CD4-positive, alpha-beta T cell treated with Interleukin-17A for 1 hour (primary cell): ENCODE data around the gene METTL21C.

Source experiments
- DNase-seq: peaks from one replicate; pipeline ENCODE4 v3.0.0-alpha.2; 2020

Gene METTL21C

DNA sequence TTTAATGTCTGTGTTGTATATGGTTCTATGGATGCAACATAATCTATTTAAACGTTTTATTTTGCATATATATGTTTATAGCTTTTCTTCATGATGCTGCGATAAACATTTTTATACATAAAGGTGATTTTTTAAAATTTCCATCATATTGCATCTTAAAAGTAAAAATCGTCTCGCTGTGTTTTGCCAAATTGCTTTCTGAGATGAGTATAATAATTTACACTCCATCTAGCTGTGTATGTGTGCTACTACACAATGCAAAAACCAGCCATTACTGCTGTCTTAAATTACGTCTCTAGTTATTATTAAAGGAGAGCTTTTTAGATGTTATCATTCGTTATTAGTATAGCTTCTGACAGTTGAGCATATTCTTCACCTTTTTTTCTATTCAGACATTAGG, 37.2 kb downstream of the METTL21C start:
- DNase-seq, result no peak

DNA sequence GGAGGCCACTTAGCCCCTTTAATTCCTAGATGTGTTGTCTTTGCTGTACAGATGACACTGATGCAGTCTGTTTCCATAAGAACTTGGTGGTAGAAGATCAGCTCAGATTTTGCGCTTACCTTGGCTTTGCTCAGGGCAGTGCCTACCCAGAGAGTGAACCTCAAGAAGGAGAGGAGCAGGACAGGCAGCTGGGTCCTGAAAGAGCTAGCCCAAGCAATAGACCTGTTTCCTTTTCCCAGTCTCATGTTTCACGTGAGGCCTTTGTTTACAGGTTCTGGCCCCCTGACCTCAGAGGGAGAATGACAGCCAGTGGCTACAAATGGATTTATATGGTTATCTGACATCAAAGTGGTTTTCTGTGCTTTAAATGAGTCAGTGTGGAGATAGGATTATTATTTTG, 40.1 kb downstream of the METTL21C start:
- no peak for DNase-seq

DNA sequence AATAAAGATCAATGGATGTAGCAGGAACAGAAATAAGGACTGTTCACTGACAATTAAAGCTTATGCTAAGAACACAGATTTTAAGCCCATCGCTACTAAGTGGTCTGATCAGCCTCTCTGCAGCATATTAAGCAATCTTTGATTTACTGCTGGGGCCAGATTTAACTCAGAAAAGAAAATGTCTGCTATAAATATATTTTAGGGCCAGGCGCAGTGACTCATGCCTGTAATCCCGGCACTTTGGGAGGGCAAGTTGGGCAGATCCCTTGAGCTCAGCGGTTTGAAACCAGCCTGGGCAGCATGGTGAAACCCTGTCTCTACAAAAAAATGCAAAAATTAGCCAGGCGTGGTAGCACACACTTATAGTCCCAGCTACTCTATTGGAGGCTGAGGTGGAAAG, 43.0 kb downstream of the METTL21C start:
- DNase-seq, result no peak

DNA sequence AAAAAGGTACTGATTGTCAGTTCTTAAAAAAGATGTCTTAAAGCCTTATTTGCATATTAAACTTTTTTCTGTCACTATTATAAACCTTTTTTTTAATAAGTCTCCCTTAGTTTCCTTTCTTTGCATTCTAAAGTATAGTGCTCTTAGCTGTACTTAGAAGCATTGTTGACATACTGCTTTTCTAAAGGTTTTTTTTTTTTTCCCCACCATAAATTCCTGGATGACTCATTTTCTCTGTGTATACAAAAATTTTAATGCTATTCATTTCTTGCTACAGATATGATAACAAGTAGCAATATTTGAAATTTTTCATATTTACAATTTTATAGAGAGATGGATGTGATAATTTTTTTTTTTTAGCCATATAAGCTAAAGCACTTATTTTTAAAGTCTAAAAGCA, 43.5 kb downstream of the METTL21C start:
- no peak for DNase-seq

DNA sequence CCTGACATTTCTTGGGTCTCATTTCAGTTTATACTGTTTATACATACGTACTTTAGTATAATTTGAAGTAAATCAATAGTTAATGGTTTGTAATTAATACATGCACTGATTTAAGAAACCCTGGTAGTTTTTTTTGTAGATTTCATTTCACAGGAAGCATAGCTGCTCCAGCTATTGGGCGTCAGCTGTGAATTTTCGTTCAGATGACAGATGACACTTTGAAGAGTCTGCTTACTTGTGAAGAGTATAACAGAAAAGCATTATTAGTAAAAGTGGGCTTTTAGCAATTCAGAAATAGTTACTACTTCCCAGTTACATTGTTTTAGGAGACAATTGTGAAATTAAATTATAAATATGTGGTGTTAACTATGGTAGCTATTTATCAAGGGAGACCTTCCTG, 44.4 kb downstream of the METTL21C start:
- DNase-seq, result no peak

DNA sequence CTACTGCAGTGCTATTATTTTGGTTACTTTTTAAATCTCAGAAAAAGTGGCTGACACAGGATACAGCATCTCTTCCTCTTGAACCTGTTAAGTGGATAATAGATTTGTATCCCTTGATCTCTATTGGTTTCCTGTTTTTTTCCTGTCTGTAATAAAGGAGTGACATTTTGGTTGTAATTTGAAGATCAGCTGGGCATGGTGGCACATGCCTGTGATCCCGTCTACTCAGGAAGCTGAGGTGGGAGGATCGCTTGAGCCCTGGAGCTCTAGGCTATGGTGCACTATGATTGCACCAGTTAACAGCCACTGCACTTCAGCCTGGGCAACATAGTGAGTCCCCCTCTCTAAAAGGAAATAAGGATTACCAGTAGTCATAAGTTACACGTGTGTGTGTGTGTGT, 46.8 kb downstream of the METTL21C start:
- no peak for DNase-seq

DNA sequence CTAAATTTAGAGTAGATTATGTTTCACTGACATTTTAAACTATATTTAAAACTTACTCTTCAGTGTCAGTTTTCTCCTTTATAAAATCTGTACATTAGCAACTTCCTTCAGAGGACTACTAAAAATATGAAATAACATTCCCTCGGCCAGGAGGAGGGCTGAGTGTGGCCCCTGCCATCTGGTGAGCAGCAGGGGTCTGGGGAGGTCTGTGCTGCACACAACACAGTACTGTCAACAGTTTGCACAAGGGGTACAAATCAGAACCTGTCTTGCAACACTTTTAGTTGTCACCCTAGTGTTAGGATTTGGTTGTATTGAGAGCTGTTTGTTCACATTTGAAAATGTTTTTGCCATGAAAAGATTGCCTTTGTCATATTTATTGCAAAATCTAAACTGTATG, 49.1 kb downstream of the METTL21C start:
- no peak for DNase-seq

DNA sequence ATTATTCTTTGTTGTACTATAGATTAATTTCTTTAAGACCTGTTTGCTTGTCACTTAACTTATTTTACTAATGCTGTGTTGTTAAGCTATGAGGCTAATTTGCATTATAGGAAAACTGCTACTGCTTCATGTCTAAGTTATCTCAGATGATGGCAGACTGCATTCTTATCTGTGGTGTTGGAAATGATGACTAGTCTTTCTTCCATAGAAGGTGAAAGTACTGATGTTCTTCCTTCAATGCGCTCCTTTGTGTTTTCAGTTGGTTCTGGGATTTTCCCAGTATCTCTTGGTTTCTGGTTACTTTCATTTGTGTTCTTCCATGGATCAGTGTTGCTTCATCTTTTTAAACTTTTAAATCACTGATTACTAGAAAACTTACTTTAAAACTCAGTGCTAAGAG, 51.2 kb downstream of the METTL21C start:
- no peak for DNase-seq

DNA sequence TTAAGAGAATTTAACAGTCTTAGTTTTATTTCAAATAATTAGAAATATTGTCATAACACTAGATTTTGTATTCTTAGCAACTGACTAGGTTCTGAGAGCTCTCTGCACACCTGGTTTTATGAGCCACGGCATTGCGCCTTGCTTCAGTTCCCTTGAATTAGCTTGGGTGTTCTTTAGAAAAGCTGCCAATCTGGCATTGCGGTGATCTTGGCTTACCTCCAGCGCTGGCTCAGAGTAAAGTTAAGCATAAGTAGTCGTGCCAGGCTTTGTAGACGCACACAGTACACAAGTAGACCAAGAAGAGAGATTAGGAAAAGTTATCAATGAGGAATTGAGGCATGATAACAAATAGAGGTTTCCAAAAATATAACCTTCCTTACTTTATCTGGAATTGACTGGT, 52.4 kb downstream of the METTL21C start:
- no peak for DNase-seq

DNA sequence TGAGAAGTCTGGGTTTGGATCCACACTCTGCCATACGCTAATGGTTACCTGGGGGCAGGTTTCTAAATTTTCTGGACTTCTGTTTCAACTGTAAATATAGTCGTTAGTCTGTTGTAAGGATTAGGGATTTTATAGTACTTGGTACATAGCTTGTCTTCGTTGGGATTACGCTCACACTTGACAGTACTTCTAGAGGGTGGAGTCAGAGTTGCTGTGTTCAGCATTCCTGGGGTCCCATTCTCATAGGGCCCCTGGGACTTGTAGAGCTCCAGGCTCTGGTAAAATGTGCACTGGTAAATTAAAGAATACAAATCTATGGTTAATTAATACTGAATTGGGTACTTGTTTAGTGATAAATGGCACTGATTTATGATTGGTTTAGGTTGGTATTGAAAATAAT, 52.8 kb downstream of the METTL21C start:
- no peak for DNase-seq

DNA sequence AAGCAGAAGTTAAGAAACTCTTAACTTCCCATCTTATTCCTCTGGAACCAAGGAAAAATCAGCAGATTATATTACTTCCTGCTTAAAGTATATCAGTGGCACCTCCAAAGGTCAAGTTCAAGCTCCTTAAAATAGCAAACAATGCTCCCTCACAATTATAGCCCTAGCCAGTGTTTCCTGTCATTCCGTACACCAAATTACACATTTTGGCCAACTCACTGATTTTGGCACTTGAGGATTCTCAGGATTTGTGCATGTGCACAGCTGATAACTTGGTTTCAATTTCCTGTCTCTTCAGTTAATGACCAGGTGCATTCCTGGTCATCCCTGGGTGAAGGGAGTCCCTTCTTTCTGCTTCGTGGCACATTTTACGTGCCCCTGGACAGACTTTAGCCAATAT, 56.1 kb downstream of the METTL21C start:
- no peak for DNase-seq
